Measurements from ENCODE around the gene NAAA.
"Not testable (repeated sequence)": the region's sequence is repeated elsewhere in the genome, so short reads cannot be mapped to it uniquely, and the experiment has no call there.

The NAAA gene

GRCh38 chr4:75976177-75976576 is 35.4 kb upstream of the NAAA start:
- no peak overlapping the region for H2AFZ ChIP-seq (ENCODE audit: low read depth, low read length)
- 0 out of 2 replicates have a peak, but pooled peaks cover 5% of the 10 kb centered on the region for H3K79me2 ChIP-seq (ENCODE audit: low read length)
- no peaks in the 10 kb centered on the region for H3K27me3 ChIP-seq (ENCODE audit: low read depth, low read length)
- no peaks in the 10 kb centered on the region for H3K9me3 ChIP-seq (ENCODE audit: insufficient read depth, low read length)
- no peak overlapping the region for H3K9ac ChIP-seq (ENCODE audit: low read length)
- no peaks in the 10 kb centered on the region for H4K20me1 ChIP-seq (ENCODE audit: insufficient read depth, low read length)
- TF ChIP-seq EZH2phosphoT487 (IDR thresholded peaks at IDR 0.05; ENCODE audit: low read depth) = no peak
- TF ChIP-seq, protein P1, sequence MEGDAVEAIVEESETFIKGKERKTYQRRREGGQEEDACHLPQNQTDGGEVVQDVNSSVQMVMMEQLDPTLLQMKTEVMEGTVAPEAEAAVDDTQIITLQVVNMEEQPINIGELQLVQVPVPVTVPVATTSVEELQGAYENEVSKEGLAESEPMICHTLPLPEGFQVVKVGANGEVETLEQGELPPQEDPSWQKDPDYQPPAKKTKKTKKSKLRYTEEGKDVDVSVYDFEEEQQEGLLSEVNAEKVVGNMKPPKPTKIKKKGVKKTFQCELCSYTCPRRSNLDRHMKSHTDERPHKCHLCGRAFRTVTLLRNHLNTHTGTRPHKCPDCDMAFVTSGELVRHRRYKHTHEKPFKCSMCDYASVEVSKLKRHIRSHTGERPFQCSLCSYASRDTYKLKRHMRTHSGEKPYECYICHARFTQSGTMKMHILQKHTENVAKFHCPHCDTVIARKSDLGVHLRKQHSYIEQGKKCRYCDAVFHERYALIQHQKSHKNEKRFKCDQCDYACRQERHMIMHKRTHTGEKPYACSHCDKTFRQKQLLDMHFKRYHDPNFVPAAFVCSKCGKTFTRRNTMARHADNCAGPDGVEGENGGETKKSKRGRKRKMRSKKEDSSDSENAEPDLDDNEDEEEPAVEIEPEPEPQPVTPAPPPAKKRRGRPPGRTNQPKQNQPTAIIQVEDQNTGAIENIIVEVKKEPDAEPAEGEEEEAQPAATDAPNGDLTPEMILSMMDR (IDR thresholded peaks at IDR 0.05; ENCODE audit: low read depth, low read length) = no peak
- H3K36me3 ChIP-seq (replicated peaks; ENCODE audit: low read depth, low read length) = peaks cover 63% of the 10 kb centered on the region
- no peak overlapping the region for H3K27ac ChIP-seq (ENCODE audit: low read length)
- no peaks in the 10 kb centered on the region for H3K4me1 ChIP-seq (ENCODE audit: low read length)
- H3K4me2 ChIP-seq (ENCODE audit: low read length) = no peak overlapping the region
- H3K4me3 ChIP-seq (ENCODE audit: low read length) = no peak overlapping the region

DNA sequence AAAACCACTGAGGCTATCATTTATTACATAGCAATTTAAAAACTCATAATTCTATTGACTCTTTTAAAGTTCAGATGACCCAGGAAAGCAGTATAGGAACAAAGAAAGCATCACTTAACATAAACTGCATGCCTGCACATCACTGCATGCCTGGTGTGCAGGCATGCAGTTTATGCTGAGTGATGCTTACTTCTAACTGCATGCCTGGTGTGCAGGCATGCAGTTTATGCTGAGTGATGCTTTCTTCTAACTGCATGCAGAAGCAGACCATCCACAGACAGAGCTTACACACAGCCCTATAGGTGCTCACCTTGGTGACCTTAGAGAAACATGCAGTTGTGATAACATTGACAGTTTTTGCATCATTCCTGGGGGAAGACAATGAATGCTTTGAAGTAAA is 33.0 kb upstream of the NAAA start:
- Histone ChIP-seq H4K20me1 (ENCODE audit: insufficient read depth, low read length) (no peaks in the 10 kb centered on the region), H3K36me3 (replicated peaks; ENCODE audit: low read depth, low read length) (peaks cover 74% of the 10 kb centered on the region), H3K4me2 (ENCODE audit: low read length) (no peak overlapping the region), H3K4me1 (ENCODE audit: low read length) (no peaks in the 10 kb centered on the region), H3K4me3 (ENCODE audit: low read length) (no peak overlapping the region), H3K27ac (ENCODE audit: low read length) (no peak overlapping the region), H3K79me2 (ENCODE audit: low read length) (no peaks in the 10 kb centered on the region), H2AFZ (ENCODE audit: low read depth, low read length) (no peak overlapping the region), H3K9me3 (ENCODE audit: insufficient read depth, low read length) (no peaks in the 10 kb centered on the region), H3K9ac (ENCODE audit: low read length) (no peak overlapping the region), H3K27me3 (ENCODE audit: low read depth, low read length) (no peaks in the 10 kb centered on the region)
- TF ChIP-seq, protein P1 (IDR thresholded peaks at IDR 0.05; ENCODE audit: low read depth, low read length) = no peak
- no peak for TF ChIP-seq EZH2phosphoT487 (IDR thresholded peaks at IDR 0.05; ENCODE audit: low read depth)

DNA sequence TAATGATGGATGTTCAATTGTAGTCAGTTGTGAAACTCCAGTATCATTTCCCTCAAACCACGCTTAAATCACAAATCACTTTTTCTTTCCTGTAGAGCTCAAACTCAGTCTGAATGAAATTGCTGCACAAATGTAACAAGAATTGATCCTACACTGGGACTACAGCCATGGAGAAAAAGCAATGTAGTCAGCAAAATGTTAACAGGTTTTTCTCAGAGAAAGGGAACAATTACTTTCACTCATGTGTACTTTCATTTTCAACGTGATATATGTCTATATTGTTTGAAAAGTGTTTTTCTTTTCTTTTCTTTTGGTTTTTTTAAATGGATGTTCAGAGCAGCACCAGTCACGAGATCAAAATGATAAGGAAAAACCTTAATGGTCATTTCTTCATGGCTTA is 27.3 kb upstream of the NAAA start:
- no peak overlapping the region for H3K4me2 ChIP-seq (ENCODE audit: low read length)
- no peaks in the 10 kb centered on the region for H4K20me1 ChIP-seq (ENCODE audit: insufficient read depth, low read length)
- no peak overlapping the region for H3K9ac ChIP-seq (ENCODE audit: low read length)
- no peak overlapping the region for H3K4me3 ChIP-seq (ENCODE audit: low read length)
- H3K27me3 ChIP-seq (ENCODE audit: low read depth, low read length) = no peaks in the 10 kb centered on the region
- no peaks in the 10 kb centered on the region for H3K9me3 ChIP-seq (ENCODE audit: insufficient read depth, low read length)
- 0 out of 2 replicates have a peak, but pooled peaks cover 3% of the 10 kb centered on the region for H3K4me1 ChIP-seq (ENCODE audit: low read length)
- TF ChIP-seq, protein P1 (IDR thresholded peaks at IDR 0.05; ENCODE audit: low read depth, low read length) = no peak
- no peak for TF ChIP-seq EZH2phosphoT487 (IDR thresholded peaks at IDR 0.05; ENCODE audit: low read depth)
- no peak overlapping the region for H3K27ac ChIP-seq (ENCODE audit: low read length)
- H3K36me3 ChIP-seq (replicated peaks; ENCODE audit: low read depth, low read length) = peaks cover 68% of the 10 kb centered on the region
- no peak overlapping the region for H2AFZ ChIP-seq (ENCODE audit: low read depth, low read length)
- no peaks in the 10 kb centered on the region for H3K79me2 ChIP-seq (ENCODE audit: low read length)

DNA sequence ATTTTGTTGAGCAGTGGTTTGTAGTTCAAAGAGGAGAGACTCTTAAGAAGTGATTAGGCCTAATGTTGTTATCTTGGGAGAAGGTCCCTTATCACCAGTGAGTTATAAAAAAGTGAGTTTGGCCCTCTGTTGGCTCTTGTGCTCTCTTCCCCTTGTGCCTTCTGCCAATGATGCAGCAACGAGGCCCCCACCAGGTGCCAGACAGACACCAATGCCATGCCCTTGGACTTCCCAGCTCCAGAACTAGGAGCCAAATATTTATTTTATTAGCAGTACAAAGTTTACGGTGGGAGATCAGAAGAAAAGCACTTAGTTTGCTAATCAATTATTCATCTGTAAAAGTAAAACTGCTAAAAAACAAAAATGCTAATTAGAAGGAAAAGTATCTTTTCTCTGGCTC is 22.7 kb upstream of the NAAA start:
- H3K36me3 ChIP-seq (replicated peaks; ENCODE audit: low read depth, low read length) = peaks cover 59% of the 10 kb centered on the region

GRCh38 chr4:75962072-75962471 is 21.3 kb upstream of the NAAA start:
- not testable (repeated sequence) for H3K4me3 ChIP-seq (ENCODE audit: low read length); H4K20me1 ChIP-seq (ENCODE audit: insufficient read depth, low read length); H3K9me3 ChIP-seq (ENCODE audit: insufficient read depth, low read length); H2AFZ ChIP-seq (ENCODE audit: low read depth, low read length); H3K4me2 ChIP-seq (ENCODE audit: low read length); H3K79me2 ChIP-seq (ENCODE audit: low read length); H3K9ac ChIP-seq (ENCODE audit: low read length); H3K4me1 ChIP-seq (ENCODE audit: low read length); H3K27me3 ChIP-seq (ENCODE audit: low read depth, low read length); H3K27ac ChIP-seq (ENCODE audit: low read length)
- H3K36me3 ChIP-seq (replicated peaks; ENCODE audit: low read depth, low read length) = peaks cover 62% of the 10 kb centered on the region

More for the DNA sequence above, 22.7 kb upstream of the NAAA start:
- TF ChIP-seq, protein P1 (IDR thresholded peaks at IDR 0.05; ENCODE audit: low read depth, low read length) = no peak
- TF ChIP-seq EZH2phosphoT487 (IDR thresholded peaks at IDR 0.05; ENCODE audit: low read depth) = no peak
- Histone ChIP-seq H3K9me3 (ENCODE audit: insufficient read depth, low read length) (no peaks in the 10 kb centered on the region), H4K20me1 (ENCODE audit: insufficient read depth, low read length) (no peaks in the 10 kb centered on the region), H2AFZ (ENCODE audit: low read depth, low read length) (no peak overlapping the region), H3K27me3 (ENCODE audit: low read depth, low read length) (no peaks in the 10 kb centered on the region), H3K79me2 (ENCODE audit: low read length) (no peaks in the 10 kb centered on the region), H3K4me2 (ENCODE audit: low read length) (no peak overlapping the region), H3K4me1 (ENCODE audit: low read length) (0 out of 2 replicates have a peak, but pooled peaks cover 3% of the 10 kb centered on the region), H3K9ac (ENCODE audit: low read length) (no peak overlapping the region), H3K4me3 (ENCODE audit: low read length) (no peak overlapping the region), H3K27ac (ENCODE audit: low read length) (no peak overlapping the region)

DNA sequence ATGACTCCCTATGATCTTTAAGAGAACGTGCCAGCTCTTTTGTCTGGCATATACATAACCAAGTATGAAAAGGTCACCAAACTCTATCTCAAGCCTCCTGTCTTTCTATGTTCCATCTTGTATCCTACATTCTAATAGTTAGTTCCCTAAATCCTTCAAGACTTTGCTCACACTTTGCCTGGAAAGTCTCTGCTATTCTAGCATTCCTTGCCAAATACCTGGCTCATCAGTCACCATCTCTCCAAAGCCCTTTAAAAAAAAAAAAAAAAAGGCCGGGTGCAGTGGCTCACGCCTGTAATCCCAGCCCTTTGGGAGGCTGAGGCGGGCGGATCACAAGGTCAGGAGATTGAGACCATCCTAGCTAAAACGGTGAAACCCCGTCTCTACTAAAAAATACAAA is 17.7 kb upstream of the NAAA start:
- not testable (repeated sequence) for H3K27me3 ChIP-seq (ENCODE audit: low read depth, low read length); H3K4me3 ChIP-seq (ENCODE audit: low read length); H3K9ac ChIP-seq (ENCODE audit: low read length); H4K20me1 ChIP-seq (ENCODE audit: insufficient read depth, low read length); H3K9me3 ChIP-seq (ENCODE audit: insufficient read depth, low read length); H2AFZ ChIP-seq (ENCODE audit: low read depth, low read length); H3K4me1 ChIP-seq (ENCODE audit: low read length); H3K79me2 ChIP-seq (ENCODE audit: low read length); H3K27ac ChIP-seq (ENCODE audit: low read length); H3K4me2 ChIP-seq (ENCODE audit: low read length)
- H3K36me3 ChIP-seq (replicated peaks; ENCODE audit: low read depth, low read length) = peaks cover 61% of the 10 kb centered on the region
